HG02610 (cell line): ENCODE data around the gene SLC7A8.

Source experiments
- ATAC-seq: cut with Tn5 transposase; IDR thresholded peaks from one replicate; pipeline ENCODE4 v1.9.1; 2021; ENCODE audit warnings: mild to moderate bottlenecking, moderate library complexity; ENCODE audit not compliant: unreplicated experiment

SLC7A8 gene

GRCh38 chr14:23097786-23098185 lies 85.7 kb downstream of the SLC7A8 start:
- no peak for ATAC-seq

- peak; percentile 92 for ATAC-seq
These were observed 88.0 kb downstream of the SLC7A8 start, which contains the start of gene C14orf119 for GRCh38 chr14:23095196-23096108. Gene C14orf119, plus strand, starts transcription at chr14:23095505. Its CDS starts 2,154 bp downstream, at chr14:23097659.

GRCh38 chr14:23094666-23095195 lies 88.7 kb downstream of the SLC7A8 start, which contains the start of gene ACIN1:
Gene ACIN1, minus strand, starts transcription at chr14:23095136. Its CDS starts 24 bp downstream, at chr14:23095112.
- ATAC-seq: peak; percentile 30

GRCh38 chr14:23093991-23094665 lies 89.3 kb downstream of the SLC7A8 start:
- no peak for ATAC-seq

- no peak for ATAC-seq
These were observed 89.9 kb downstream of the SLC7A8 start for GRCh38 chr14:23093526-23093925.

- no peak for ATAC-seq
These were observed 90.4 kb downstream of the SLC7A8 start for GRCh38 chr14:23093104-23093503.

GRCh38 chr14:23091294-23092225 lies 91.9 kb downstream of the SLC7A8 start:
- ATAC-seq: no peak

GRCh38 chr14:23090254-23090636 lies 93.2 kb downstream of the SLC7A8 start:
- no peak for ATAC-seq

- no peak for ATAC-seq
These were observed 93.8 kb downstream of the SLC7A8 start for GRCh38 chr14:23089498-23090253.

- no peak for ATAC-seq
These were observed 96.9 kb downstream of the SLC7A8 start for GRCh38 chr14:23086565-23086964.

GRCh38 chr14:23085458-23085857 lies 98.0 kb downstream of the SLC7A8 start:
- ATAC-seq: no peak

- no peak for ATAC-seq
These were observed 103.0 kb downstream of the SLC7A8 start for GRCh38 chr14:23080474-23080873.

- ATAC-seq: no peak
These were observed 103.7 kb downstream of the SLC7A8 start for GRCh38 chr14:23079716-23080115.

- no peak for ATAC-seq
These were observed 104.8 kb downstream of the SLC7A8 start for GRCh38 chr14:23078692-23079116.

GRCh38 chr14:23077962-23078361 lies 105.5 kb downstream of the SLC7A8 start:
- ATAC-seq: no peak

- peak; percentile 43 for ATAC-seq
These were observed 106.6 kb downstream of the SLC7A8 start for GRCh38 chr14:23076785-23077408.
